ENCODE measurements around the gene CELA1.

Gene CELA1

DNA sequence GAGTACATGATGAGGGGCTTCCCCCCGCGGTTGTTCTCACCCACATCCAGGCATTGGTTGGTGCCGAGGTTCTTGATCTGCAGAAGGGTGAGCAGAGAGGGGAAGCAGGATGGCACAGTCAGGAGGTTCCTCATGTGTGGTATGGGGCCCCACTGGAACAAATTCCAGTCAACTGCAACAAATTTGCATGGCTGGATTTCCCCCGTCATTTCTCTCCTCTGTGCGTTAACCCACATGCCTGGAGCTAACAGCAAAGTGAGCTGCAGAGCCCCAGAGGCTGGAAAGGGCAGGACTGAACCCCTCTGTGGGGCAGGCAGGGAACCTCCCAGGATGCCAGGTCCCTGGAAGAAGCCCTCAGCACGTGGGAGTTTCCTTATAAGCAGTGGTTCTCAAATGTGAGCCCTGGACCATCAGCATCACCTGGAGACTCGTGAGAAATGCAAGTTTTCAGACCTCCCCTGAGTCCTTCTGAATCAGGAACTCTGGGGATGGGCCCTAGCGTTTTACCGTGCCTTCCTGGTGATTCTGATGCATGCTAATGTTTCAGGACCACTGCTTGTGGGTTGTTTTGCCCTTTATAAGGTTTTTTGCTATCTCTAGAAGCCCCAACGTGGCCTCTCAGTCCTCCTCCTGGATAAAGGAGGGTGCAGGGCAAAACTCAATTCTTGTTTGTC lies 11.0 kb upstream of the CELA1 start:
- H3K4me2 ChIP-seq (ENCODE audit: low read length) = no peak overlapping the region
- no peaks in the 10 kb centered on the region for H3K27me3 ChIP-seq (ENCODE audit: insufficient read depth, low read length)
- no peak overlapping the region for H3K4me3 ChIP-seq (ENCODE audit: low read depth, low read length, poor library complexity, severe bottlenecking)
- no peak overlapping the region for H3K27ac ChIP-seq (ENCODE audit: low read depth, low read length, poor library complexity, severe bottlenecking)
- no peaks in the 10 kb centered on the region for H3K9me2 ChIP-seq (ENCODE audit: low read depth, low read length)
- H2AFZ ChIP-seq (ENCODE audit: low read length) = no peak overlapping the region
- H3K79me2 ChIP-seq (ENCODE audit: insufficient read depth, low read length) = no peaks in the 10 kb centered on the region
- no peaks in the 10 kb centered on the region for H4K20me1 ChIP-seq (ENCODE audit: insufficient read depth, low read length)
- no peaks in the 10 kb centered on the region for H3F3A ChIP-seq (ENCODE audit: insufficient read depth, low read length)
- H3K4me1 ChIP-seq (ENCODE audit: insufficient read depth, low read length, severe bottlenecking) = peaks cover 7% of the 10 kb centered on the region
- H3K9me3 ChIP-seq (ENCODE audit: low read length) = no peaks in the 10 kb centered on the region
- no peaks in the 10 kb centered on the region for H3K36me3 ChIP-seq (ENCODE audit: insufficient read depth, low read length)
- H3K9ac ChIP-seq (ENCODE audit: low read length) = no peak overlapping the region
- TF ChIP-seq, protein P1, sequence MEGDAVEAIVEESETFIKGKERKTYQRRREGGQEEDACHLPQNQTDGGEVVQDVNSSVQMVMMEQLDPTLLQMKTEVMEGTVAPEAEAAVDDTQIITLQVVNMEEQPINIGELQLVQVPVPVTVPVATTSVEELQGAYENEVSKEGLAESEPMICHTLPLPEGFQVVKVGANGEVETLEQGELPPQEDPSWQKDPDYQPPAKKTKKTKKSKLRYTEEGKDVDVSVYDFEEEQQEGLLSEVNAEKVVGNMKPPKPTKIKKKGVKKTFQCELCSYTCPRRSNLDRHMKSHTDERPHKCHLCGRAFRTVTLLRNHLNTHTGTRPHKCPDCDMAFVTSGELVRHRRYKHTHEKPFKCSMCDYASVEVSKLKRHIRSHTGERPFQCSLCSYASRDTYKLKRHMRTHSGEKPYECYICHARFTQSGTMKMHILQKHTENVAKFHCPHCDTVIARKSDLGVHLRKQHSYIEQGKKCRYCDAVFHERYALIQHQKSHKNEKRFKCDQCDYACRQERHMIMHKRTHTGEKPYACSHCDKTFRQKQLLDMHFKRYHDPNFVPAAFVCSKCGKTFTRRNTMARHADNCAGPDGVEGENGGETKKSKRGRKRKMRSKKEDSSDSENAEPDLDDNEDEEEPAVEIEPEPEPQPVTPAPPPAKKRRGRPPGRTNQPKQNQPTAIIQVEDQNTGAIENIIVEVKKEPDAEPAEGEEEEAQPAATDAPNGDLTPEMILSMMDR (IDR thresholded peaks at IDR 0.05; ENCODE audit: low read length) = no peak
- TF ChIP-seq EZH2 (IDR thresholded peaks at IDR 0.05; ENCODE audit: borderline replicate concordance, low read length) = no peak

DNA sequence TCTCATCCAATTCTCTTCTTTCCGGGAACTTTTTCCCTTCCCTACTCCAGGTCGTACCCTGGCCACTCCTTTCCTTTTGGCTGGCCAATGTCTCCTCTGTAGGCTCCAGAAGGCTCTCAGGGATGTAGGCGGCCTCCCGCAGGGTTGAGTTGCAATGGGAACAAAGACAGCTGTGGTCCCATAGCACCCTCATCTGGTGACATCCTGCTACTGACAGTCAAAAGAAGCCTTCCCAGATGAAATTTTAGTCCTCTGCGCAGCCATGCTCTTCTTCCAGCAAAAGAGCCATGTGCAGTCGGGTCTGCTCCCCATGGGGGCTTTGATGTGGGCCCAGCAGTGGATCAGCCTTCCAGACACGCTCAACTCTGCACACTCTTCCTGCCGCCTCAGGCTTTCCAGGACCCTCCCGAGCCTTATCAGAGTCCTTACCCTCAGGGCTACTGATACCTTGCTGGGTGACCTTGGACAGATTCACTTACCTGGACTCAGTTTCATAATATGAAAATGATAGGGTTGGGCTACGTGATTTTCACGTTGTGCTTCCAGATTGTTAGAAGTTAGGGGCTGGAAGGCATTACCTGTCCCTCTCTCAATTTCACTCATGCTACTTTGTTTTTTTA lies 5.5 kb upstream of the CELA1 start:
- H3K9me2 ChIP-seq (ENCODE audit: low read depth, low read length) = no peaks in the 10 kb centered on the region
- TF ChIP-seq EZH2 (IDR thresholded peaks at IDR 0.05; ENCODE audit: borderline replicate concordance, low read length) = no peak
- TF ChIP-seq, protein P1 (IDR thresholded peaks at IDR 0.05; ENCODE audit: low read length) = peak; percentile 74

DNA sequence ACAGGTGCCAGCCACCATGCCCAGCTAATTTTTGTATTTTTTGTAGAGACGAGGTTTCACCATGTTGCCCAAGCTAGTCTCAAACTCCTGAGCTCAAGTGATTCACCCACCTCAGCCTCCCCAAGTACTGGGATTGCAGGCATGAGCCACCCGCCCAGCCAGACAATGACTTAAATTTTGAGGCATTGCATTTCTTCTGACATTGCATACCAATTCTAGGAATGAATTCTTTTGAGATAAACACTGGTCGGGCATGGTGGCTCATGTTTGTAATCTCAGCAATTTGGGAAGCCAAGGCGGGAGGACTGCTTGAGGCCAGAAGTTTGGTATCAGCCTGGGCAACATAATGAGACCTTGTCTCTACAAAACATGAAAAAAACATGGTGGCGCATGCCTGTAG lies 2.5 kb upstream of the CELA1 start:
- no peak overlapping the region for H2AFZ ChIP-seq (ENCODE audit: low read length)
- H3K27ac ChIP-seq (ENCODE audit: low read depth, low read length, poor library complexity, severe bottlenecking) = no peak overlapping the region
- TF ChIP-seq, protein P1 (IDR thresholded peaks at IDR 0.05; ENCODE audit: low read length) = no peak
- TF ChIP-seq EZH2 (IDR thresholded peaks at IDR 0.05; ENCODE audit: borderline replicate concordance, low read length) = no peak
- H3K4me1 ChIP-seq (ENCODE audit: insufficient read depth, low read length, severe bottlenecking) = no peaks in the 10 kb centered on the region
- no peaks in the 10 kb centered on the region for H3K9me2 ChIP-seq (ENCODE audit: low read depth, low read length)
- H3K4me2 ChIP-seq (ENCODE audit: low read length) = no peak overlapping the region
- H3K79me2 ChIP-seq (ENCODE audit: insufficient read depth, low read length) = no peaks in the 10 kb centered on the region
- no peaks in the 10 kb centered on the region for H3F3A ChIP-seq (ENCODE audit: insufficient read depth, low read length)
- H3K36me3 ChIP-seq (ENCODE audit: insufficient read depth, low read length) = no peaks in the 10 kb centered on the region
- no peak overlapping the region for H3K9ac ChIP-seq (ENCODE audit: low read length)
- no peaks in the 10 kb centered on the region for H3K9me3 ChIP-seq (ENCODE audit: low read length)
- no peaks in the 10 kb centered on the region for H4K20me1 ChIP-seq (ENCODE audit: insufficient read depth, low read length)
- no peaks in the 10 kb centered on the region; the same call in 1 of the 2 replicates for H3K27me3 ChIP-seq (ENCODE audit: insufficient read depth, low read length)
- no peak overlapping the region for H3K4me3 ChIP-seq (ENCODE audit: low read depth, low read length, poor library complexity, severe bottlenecking)

More for the DNA sequence above, 5.5 kb upstream of the CELA1 start:
- Histone ChIP-seq H3K4me3 (ENCODE audit: low read depth, low read length, poor library complexity, severe bottlenecking) (no peak overlapping the region), H3K9me3 (ENCODE audit: low read length) (no peaks in the 10 kb centered on the region), H2AFZ (ENCODE audit: low read length) (no peak overlapping the region), H3K27ac (ENCODE audit: low read depth, low read length, poor library complexity, severe bottlenecking) (no peak overlapping the region), H4K20me1 (ENCODE audit: insufficient read depth, low read length) (no peaks in the 10 kb centered on the region), H3K4me1 (ENCODE audit: insufficient read depth, low read length, severe bottlenecking) (peaks cover under 1% of the 10 kb centered on the region), H3K27me3 (ENCODE audit: insufficient read depth, low read length) (no peaks in the 10 kb centered on the region; the same call in 1 of the 2 replicates), H3K4me2 (ENCODE audit: low read length) (no peak overlapping the region), H3K36me3 (ENCODE audit: insufficient read depth, low read length) (no peaks in the 10 kb centered on the region), H3K79me2 (ENCODE audit: insufficient read depth, low read length) (no peaks in the 10 kb centered on the region), H3F3A (ENCODE audit: insufficient read depth, low read length) (no peaks in the 10 kb centered on the region), H3K9ac (ENCODE audit: low read length) (no peak overlapping the region)
